HCT116 (cell line): ENCODE measurements around the gene REPS1. TPM values are rescaled to one million over a fixed set of nuclear protein-coding genes. Genes with fewer than 3 reads are reported as not detected.

ENCODE experiments used
- ATAC-seq: fragments of 200-7000 bp; cut with Tn5 transposase; 2 replicates; pipeline ENCODE4 v1.9.1; 2020; ENCODE audit warnings: mild to moderate bottlenecking, moderate library complexity
- BruUV-seq: library from RNA; stranded (reverse); fragments of 400-500 nt; replicated peaks from 2 replicates; lab custom pipeline; 2021; lab: Mats Ljungman, UMichigan
- CTCF ChIA-PET: fragments of 300-600 bp; sonication (Branson Sonifier 250); formaldehyde crosslinking; loops from one replicate; lab custom pipeline; 2021; ENCODE audit warnings: antibody characterized with exemption; lab: Charles Lee
- POLR2A ChIA-PET: fragments of 300-600, 350-600 bp; sonication (Branson Sonifier 250); formaldehyde crosslinking; loops from one replicate; lab custom pipeline; 2021; ENCODE audit warnings: antibody characterized with exemption; lab: Charles Lee
- RAD21 ChIA-PET, 2 experiments: fragments of 300-600 bp; sonication (Branson Sonifier 250); formaldehyde crosslinking; loops; one replicate each; lab custom pipeline; 2023; ENCODE audit warnings: low total read pairs in 2 of 2; ENCODE audit not compliant: uncharacterized antibody in 2 of 2, unreplicated experiment in 2 of 2, low non-redundant PET in 1 of 2; lab: Charles Lee
- DNase-seq: peaks from one replicate; pipeline ENCODE4 v3.0.0-alpha.2; 2010; ENCODE audit warnings: low read depth, low spot score
- H2AFZ ChIP-seq: fragments of 200-600 bp; shearing (Covaris generic), sonication (generic); 2 replicates; pipeline ENCODE4 v1.6.1; 2017; ENCODE audit warnings: low read depth, mixed run types, mixed read lengths, antibody characterized with exemption, low read length; ENCODE audit not compliant: poor library complexity, severe bottlenecking
- H3K27ac ChIP-seq: 2 replicates; pipeline ENCODE4 v1.5.1; 2012; ENCODE audit warnings: low read depth, low read length
- H3K27me3 ChIP-seq: fragments of 200-600 bp; sonication (generic); 2 replicates; pipeline ENCODE4 v1.6.1; 2016; ENCODE audit warnings: mixed run types, low read length, mixed read lengths; ENCODE audit not compliant: insufficient read depth
- H3K36me3 ChIP-seq, 2 experiments: fragments of 200-500 bp in 1 of 2; fragments of 200-600 bp in 1 of 2; sonication (Bioruptor generic) in 1 of 2; sonication (generic) in 1 of 2; 2 replicates each; pipeline versions ENCODE4 v1.5.1 to v1.6.1; 2014 to 2016; ENCODE audit warnings: low read length in 2 of 2, inconsistent platforms in 1 of 2, mixed read lengths in 1 of 2, mixed run types in 1 of 2; ENCODE audit not compliant: insufficient read depth in 2 of 2, control insufficient read depth in 1 of 2
- H3K4me1 ChIP-seq, 2 experiments: fragments of 200-600 bp in 1 of 2; sonication (generic) in 1 of 2; 2 replicates each; pipeline versions ENCODE4 v1.5.1 to v1.6.1; 2012 to 2017; ENCODE audit warnings: low read length in 2 of 2, inconsistent platforms in 1 of 2, mild to moderate bottlenecking in 1 of 2, mixed read lengths in 1 of 2, mixed run types in 1 of 2, moderate library complexity in 1 of 2; ENCODE audit not compliant: insufficient read depth in 2 of 2, control insufficient read depth in 1 of 2
- H3K4me2 ChIP-seq: fragments of 200-600 bp; sonication (generic); 2 replicates; pipeline ENCODE4 v1.6.1; 2017; ENCODE audit warnings: mixed run types, low read length, mixed read lengths
- H3K4me3 ChIP-seq, 2 experiments: fragments of 200-600 bp in 1 of 2; sonication (generic) in 1 of 2; replicated peaks in 1 of 2; 2 replicates each; pipeline ENCODE4 v1.5.1; 2011 to 2016; ENCODE audit warnings: low read length in 2 of 2, control low read depth in 1 of 2, low read depth in 1 of 2, mild to moderate bottlenecking in 1 of 2, mixed read lengths in 1 of 2, mixed run types in 1 of 2
- H3K79me2 ChIP-seq: fragments of 200-600 bp; sonication (generic); 2 replicates; pipeline ENCODE4 v1.6.1; 2017; ENCODE audit warnings: mild to moderate bottlenecking, mixed run types, low read length, moderate library complexity, mixed read lengths; ENCODE audit not compliant: insufficient read depth
- H3K9ac ChIP-seq: fragments of 200-600 bp; sonication (generic); 2 replicates; pipeline ENCODE4 v1.6.1; 2016; ENCODE audit warnings: low read length, mixed read lengths
- H3K9me2 ChIP-seq: fragments of 200-600 bp; sonication (generic), shearing (Covaris generic); 2 replicates; pipeline ENCODE4 v1.6.1; 2017; ENCODE audit warnings: mixed run types, mild to moderate bottlenecking, moderate library complexity; ENCODE audit not compliant: insufficient read depth
- H3K9me3 ChIP-seq, 2 experiments: fragments of 200-500 bp in 1 of 2; fragments of 200-600 bp in 1 of 2; sonication (Bioruptor generic) in 1 of 2; sonication (generic) in 1 of 2; 2 replicates each; pipeline ENCODE4 v1.6.1; 2014 to 2017; ENCODE audit warnings: low read length in 2 of 2, mixed read lengths in 2 of 2, inconsistent platforms in 1 of 2, low read depth in 1 of 2, mild to moderate bottlenecking in 1 of 2, mixed run types in 1 of 2, moderate library complexity in 1 of 2; ENCODE audit not compliant: control insufficient read depth in 1 of 2, insufficient read depth in 1 of 2
- H4K20me1 ChIP-seq: fragments of 200-600 bp; sonication (generic), shearing (Covaris generic); 2 replicates; pipeline ENCODE4 v1.6.1; 2017; ENCODE audit warnings: mixed run types, mild to moderate bottlenecking, moderate library complexity; ENCODE audit not compliant: insufficient read depth
- CBX3 ChIP-seq: IDR thresholded peaks from 2 replicates; pipeline ENCODE4 v1.6.1; 2012; ENCODE audit warnings: low read depth
- CEBPB ChIP-seq: IDR thresholded peaks from 2 replicates; pipeline ENCODE4 v1.6.1; 2012; ENCODE audit warnings: low read depth
- CTCF ChIP-seq, 3 experiments: fragments of 200-600 bp in 1 of 3; sonication (generic) in 1 of 3; IDR thresholded peaks in 2 of 3; conservative IDR thresholded peaks in 1 of 3; 2 replicates each; pipeline ENCODE4 v1.5.1; 2012 to 2017; ENCODE audit warnings: low read depth in 2 of 3, low read length in 2 of 3, antibody characterized with exemption in 1 of 3, borderline replicate concordance in 1 of 3, control low read depth in 1 of 3, mild to moderate bottlenecking in 1 of 3, mixed read lengths in 1 of 3, mixed run types in 1 of 3, moderate library complexity in 1 of 3; ENCODE audit not compliant: insufficient read depth in 1 of 3
- EGR1 ChIP-seq: IDR thresholded peaks from 2 replicates; pipeline ENCODE4 v1.6.1; 2012; ENCODE audit warnings: low read depth
- EZH2phosphoT487 ChIP-seq: fragments of 200-600 bp; IDR thresholded peaks from 2 replicates; pipeline ENCODE4 v1.6.1; 2018; ENCODE audit warnings: antibody characterized with exemption, borderline replicate concordance
- JUND ChIP-seq: IDR thresholded peaks from 2 replicates; pipeline ENCODE4 v1.6.1; 2012
- SIN3A ChIP-seq: IDR thresholded peaks from 2 replicates; pipeline ENCODE4 v1.6.1; 2012; ENCODE audit warnings: low read depth
- SP1 ChIP-seq: IDR thresholded peaks from 2 replicates; pipeline ENCODE4 v1.6.1; 2012; ENCODE audit warnings: low read depth
- SRF ChIP-seq: IDR thresholded peaks from 2 replicates; pipeline ENCODE4 v1.6.1; 2012; ENCODE audit warnings: low read depth
- TCF7L2 ChIP-seq: IDR thresholded peaks from 2 replicates; pipeline ENCODE4 v1.7.0; 2011; ENCODE audit warnings: borderline replicate concordance, inconsistent platforms; ENCODE audit not compliant: insufficient read depth, insufficient read length; ENCODE audit errors: extremely low read depth
- ZFX ChIP-seq: fragments of 450-650 bp; IDR thresholded peaks from 2 replicates; pipeline ENCODE4 v1.6.1; 2017
- intact Hi-C: fragments of 100-400 bp; cut with micrococcal nuclease; formaldehyde crosslinking; loops from 2 replicates; pipeline ENCODE4 v1.10.0; 2022
- total RNA-seq: library from RNA; stranded (reverse); gene quantifications from one replicate; pipeline ENCODE4 v1.2.1, GENCODE V29; 2021; ENCODE audit not compliant: unreplicated experiment
- TF ChIP-seq, protein P1 (sequence below): IDR thresholded peaks from 2 replicates; pipeline ENCODE4 v1.6.1; 2011; ENCODE audit warnings: mild to moderate bottlenecking, low read length, moderate library complexity; ENCODE audit not compliant: insufficient replicate concordance; ENCODE audit errors: extremely low read depth

The REPS1 gene
- total RNA-seq, 1 experiment from 2014 or later: 52.7 TPM

GRCh38 chr6:138986578-138986977 lies 1.5 kb downstream of the REPS1 start:
- no peaks in the 10 kb centered on the region for H3K36me3 ChIP-seq
- no peak for DNase-seq
- peak overlapping the region; percentile 88 for H3K9ac ChIP-seq
- ChIA-PET RAD21 (no interaction called here), CTCF (interaction anchor here (1.2 to 1.4 kb wide), 2 partner anchors 12 to 20 kb away, joined by 4 read pairs; no protein-coding TSS in a partner anchor), POLR2A (interaction anchor here (1.2 kb wide), 1 partner anchor 11 kb away, joined by 3 read pairs; no protein-coding TSS in a partner anchor)
- H3K27ac ChIP-seq: no peak overlapping the region
- TF ChIP-seq SIN3A (0 out of 2 replicates have a peak, but pooled peaks have one; percentile 20), CEBPB (no peak), JUND (no peak), CBX3 (no peak), TCF7L2 (no peak)
- H3K9me3 ChIP-seq: no peaks in the 10 kb centered on the region
- H3K4me3 ChIP-seq: peak overlapping the region; percentile 81 to 83
- H2AFZ ChIP-seq: no peak overlapping the region
- peaks cover 4% of the 10 kb centered on the region; the same call in 1 of the 2 replicates for H4K20me1 ChIP-seq
- H3K79me2 ChIP-seq: peaks cover 63% of the 10 kb centered on the region
- H3K4me1 ChIP-seq: peaks cover 16 to 36% of the 10 kb centered on the region in 2 experiments; a peak in 3 of 4 replicates
- H3K9me2 ChIP-seq: no peaks in the 10 kb centered on the region
- no peaks in the 10 kb centered on the region for H3K27me3 ChIP-seq
- BruUV-seq: no TSS peak
- no peak for ATAC-seq
- H3K4me2 ChIP-seq: peak overlapping the region; percentile 77
- intact Hi-C loops: loop anchor here (10.0 kb wide), 1 partner anchor 378 kb away; no protein-coding TSS in a partner anchor

DNA sequence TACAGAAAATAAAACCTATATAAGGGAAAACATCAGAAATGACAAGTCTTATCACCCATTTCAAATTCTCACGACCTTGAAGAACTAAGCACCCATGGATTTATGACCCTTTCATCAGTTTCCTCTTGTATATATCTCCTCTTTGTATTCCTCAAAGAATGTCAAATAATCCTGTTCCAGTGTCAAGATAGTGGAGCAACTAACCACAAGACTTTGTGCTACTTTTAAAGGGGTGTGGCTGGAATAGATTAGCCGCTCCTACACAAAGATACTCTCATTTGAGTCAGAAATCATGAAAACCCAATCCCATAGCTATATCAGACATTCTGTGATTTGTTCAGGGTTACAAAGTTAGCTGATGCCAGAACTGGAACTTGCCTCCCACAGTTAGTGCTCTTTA lies 6.6 kb downstream of the REPS1 start:
- H3K4me3 ChIP-seq: no peak overlapping the region
- no peak overlapping the region for H3K27ac ChIP-seq
- TF ChIP-seq EGR1 (no peak), JUND (no peak), ZFX (no peak), EZH2phosphoT487 (no peak), SP1 (no peak), CTCF (IDR thresholded peaks at IDR 0.05 in 2 of 3, conservative IDR thresholded peaks at IDR 0.05 in 1 of 3; ENCODE audit: borderline replicate concordance in 1 of 3, insufficient read depth in 1 of 3, low read depth in 2 of 3, low read length in 2 of 3) (no peak), SRF (no peak)
- TF ChIP-seq, protein P1, sequence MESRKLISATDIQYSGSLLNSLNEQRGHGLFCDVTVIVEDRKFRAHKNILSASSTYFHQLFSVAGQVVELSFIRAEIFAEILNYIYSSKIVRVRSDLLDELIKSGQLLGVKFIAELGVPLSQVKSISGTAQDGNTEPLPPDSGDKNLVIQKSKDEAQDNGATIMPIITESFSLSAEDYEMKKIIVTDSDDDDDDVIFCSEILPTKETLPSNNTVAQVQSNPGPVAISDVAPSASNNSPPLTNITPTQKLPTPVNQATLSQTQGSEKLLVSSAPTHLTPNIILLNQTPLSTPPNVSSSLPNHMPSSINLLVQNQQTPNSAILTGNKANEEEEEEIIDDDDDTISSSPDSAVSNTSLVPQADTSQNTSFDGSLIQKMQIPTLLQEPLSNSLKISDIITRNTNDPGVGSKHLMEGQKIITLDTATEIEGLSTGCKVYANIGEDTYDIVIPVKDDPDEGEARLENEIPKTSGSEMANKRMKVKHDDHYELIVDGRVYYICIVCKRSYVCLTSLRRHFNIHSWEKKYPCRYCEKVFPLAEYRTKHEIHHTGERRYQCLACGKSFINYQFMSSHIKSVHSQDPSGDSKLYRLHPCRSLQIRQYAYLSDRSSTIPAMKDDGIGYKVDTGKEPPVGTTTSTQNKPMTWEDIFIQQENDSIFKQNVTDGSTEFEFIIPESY: no peak
- no peaks in the 10 kb centered on the region for H3K27me3 ChIP-seq
- H3K4me1 ChIP-seq: peaks cover 13 to 24% of the 10 kb centered on the region in 2 experiments; a peak in 3 of 4 replicates
- ATAC-seq (no peak), DNase-seq (no peak)
- CTCF ChIA-PET: no interaction called here
- no peaks in the 10 kb centered on the region for H3K36me3 ChIP-seq
- BruUV-seq: no TSS peak
- RAD21 ChIA-PET: no interaction called here
- no peaks in the 10 kb centered on the region for H3K9me3 ChIP-seq
- H4K20me1 ChIP-seq: peaks cover 21% of the 10 kb centered on the region; the same call in 1 of the 2 replicates
- H3K9ac ChIP-seq: no peak overlapping the region
- H3K9me2 ChIP-seq: no peaks in the 10 kb centered on the region
- H2AFZ ChIP-seq: no peak overlapping the region
- intact Hi-C loops: loop anchor here (10.0 kb wide), 1 partner anchor 383 kb away; no protein-coding TSS in a partner anchor
- peaks cover 99% of the 10 kb centered on the region for H3K79me2 ChIP-seq
- POLR2A ChIA-PET: no interaction called here
- no peak overlapping the region for H3K4me2 ChIP-seq
